SJSA1 (cell line): ENCODE data around the gene CDK17. TPM values are rescaled to one million over a fixed set of nuclear protein-coding genes. Genes with fewer than 3 reads are reported as not detected.
A peak's percentile ranks its signal among the peaks of the same experiment; 100 is the strongest.
"Not testable (repeated sequence)": the region's sequence is repeated elsewhere in the genome, so short reads cannot be mapped to it uniquely, and the experiment has no call there.

Source experiments
- DNase-seq, 2 experiments: peaks; one replicate each; pipeline ENCODE4 v3.0.0-alpha.2; 2015 to 2020; ENCODE audit warnings: low spot score in 2 of 2, low read depth in 1 of 2
- H3K27ac ChIP-seq: fragments of 250-450 bp; sonication (Bioruptor Pico); 2 replicates; pipeline ENCODE4 v1.5.1; 2020; ENCODE audit warnings: mild to moderate bottlenecking, moderate library complexity
- H3K27me3 ChIP-seq: fragments of 250-450 bp; sonication (Bioruptor Pico); replicated peaks from 2 replicates; pipeline ENCODE4 v1.5.1; 2020; ENCODE audit warnings: mild to moderate bottlenecking, moderate library complexity
- H3K36me3 ChIP-seq: fragments of 250-450 bp; sonication (Bioruptor Pico); 2 replicates; pipeline ENCODE4 v1.5.1; 2020; ENCODE audit warnings: mild to moderate bottlenecking
- H3K4me1 ChIP-seq: fragments of 250-450 bp; sonication (Bioruptor Pico); replicated peaks from 2 replicates; pipeline ENCODE4 v1.6.1; 2021; ENCODE audit warnings: mild to moderate bottlenecking
- H3K4me3 ChIP-seq: fragments of 250-450 bp; sonication (Bioruptor Pico); 2 replicates; pipeline ENCODE4 v1.5.1; 2020; ENCODE audit warnings: mild to moderate bottlenecking
- H3K9me3 ChIP-seq: fragments of 250-450 bp; sonication (Bioruptor Pico); replicated peaks from 2 replicates; pipeline ENCODE4 v1.5.1; 2020; ENCODE audit warnings: mild to moderate bottlenecking
- total RNA-seq: library from RNA; depleted of rRNA; stranded (reverse); fragments of >200 nt; shearing (Covaris generic); gene quantifications from 2 replicates; pipeline ENCODE4 v1.2.3, GENCODE V29; 2014

CDK17 gene
- total RNA-seq, 1 experiment from 2014 or later, result 38.4 TPM

GRCh38 chr12:96427269-96427729 lies 27.1 kb upstream of the CDK17 start:
- peaks cover 5% of the 10 kb centered on the region for H3K36me3 ChIP-seq
- peak overlapping the region; percentile 95 for H3K27ac ChIP-seq
- DNase-seq, result peak; percentile 95 to 96
- peaks cover 36% of the 10 kb centered on the region for H3K4me1 ChIP-seq
- peak overlapping the region; percentile 24 for H3K4me3 ChIP-seq
- H3K9me3 ChIP-seq, result no peaks in the 10 kb centered on the region
- H3K27me3 ChIP-seq, result no peaks in the 10 kb centered on the region

DNA sequence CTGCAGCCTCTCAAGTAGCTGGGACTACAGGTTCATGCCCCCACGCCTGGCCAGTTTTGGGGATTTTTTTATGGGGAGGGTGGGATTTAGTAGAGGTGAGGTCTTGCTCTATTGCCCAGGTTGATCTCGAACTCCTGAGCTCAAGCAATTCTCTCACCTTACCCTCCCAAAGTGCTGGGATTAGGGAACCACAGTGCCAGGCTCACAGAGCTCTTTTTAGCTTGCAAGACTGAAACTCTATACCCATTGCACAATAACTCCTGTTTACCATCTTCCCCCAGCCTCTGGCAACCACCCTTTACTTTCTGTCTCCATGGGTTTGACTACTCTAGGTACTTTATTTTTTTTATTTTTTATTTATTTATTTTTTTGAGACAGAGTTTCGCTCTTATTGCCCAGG lies 25.7 kb upstream of the CDK17 start:
- Histone ChIP-seq H3K27ac (peak overlapping the region; percentile 95), H3K27me3 (no peaks in the 10 kb centered on the region), H3K4me1 (peaks cover 36% of the 10 kb centered on the region), H3K9me3 (no peaks in the 10 kb centered on the region), H3K4me3 (no peak overlapping the region), H3K36me3 (peaks cover 5% of the 10 kb centered on the region)
- DNase-seq, result no peak

DNA sequence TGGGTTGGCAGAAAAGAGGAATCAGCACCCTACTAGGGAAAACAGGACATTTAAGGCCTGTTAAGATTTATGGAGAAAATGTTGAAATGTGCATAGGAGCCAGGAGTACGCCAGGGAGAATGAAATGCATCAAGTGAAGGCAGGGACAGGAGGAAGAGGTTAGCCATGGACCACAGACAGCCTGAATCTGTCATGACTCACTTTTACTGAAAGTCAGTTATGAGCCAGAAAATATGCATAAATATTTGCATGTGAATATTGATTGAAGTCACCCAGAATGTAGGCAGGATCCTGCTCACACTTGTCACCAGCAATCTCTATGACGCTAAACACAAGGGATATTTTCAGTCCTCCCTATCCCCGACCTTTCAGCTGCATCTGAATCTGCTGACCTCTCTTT lies 25.1 kb upstream of the CDK17 start:
- 0 out of 2 replicates have a peak overlapping the region, but pooled peaks have one; percentile 95 for H3K27ac ChIP-seq
- H3K36me3 ChIP-seq, result peaks cover 5% of the 10 kb centered on the region
- peaks cover 36% of the 10 kb centered on the region for H3K4me1 ChIP-seq
- no peaks in the 10 kb centered on the region for H3K27me3 ChIP-seq
- H3K4me3 ChIP-seq, result no peak overlapping the region
- no peaks in the 10 kb centered on the region for H3K9me3 ChIP-seq
- peak in 1 of 2 experiments; percentile 25 for DNase-seq

GRCh38 chr12:96424601-96425000 lies 24.4 kb upstream of the CDK17 start:
- no peaks in the 10 kb centered on the region for H3K27me3 ChIP-seq
- H3K27ac ChIP-seq, result no peak overlapping the region
- H3K4me1 ChIP-seq, result peaks cover 36% of the 10 kb centered on the region
- no peaks in the 10 kb centered on the region for H3K9me3 ChIP-seq
- H3K36me3 ChIP-seq, result peaks cover 5% of the 10 kb centered on the region
- H3K4me3 ChIP-seq, result no peak overlapping the region
- no peak for DNase-seq

GRCh38 chr12:96422192-96422591 lies 22.0 kb upstream of the CDK17 start:
- no peaks in the 10 kb centered on the region for H3K27me3 ChIP-seq
- no peak overlapping the region for H3K4me3 ChIP-seq

DNA sequence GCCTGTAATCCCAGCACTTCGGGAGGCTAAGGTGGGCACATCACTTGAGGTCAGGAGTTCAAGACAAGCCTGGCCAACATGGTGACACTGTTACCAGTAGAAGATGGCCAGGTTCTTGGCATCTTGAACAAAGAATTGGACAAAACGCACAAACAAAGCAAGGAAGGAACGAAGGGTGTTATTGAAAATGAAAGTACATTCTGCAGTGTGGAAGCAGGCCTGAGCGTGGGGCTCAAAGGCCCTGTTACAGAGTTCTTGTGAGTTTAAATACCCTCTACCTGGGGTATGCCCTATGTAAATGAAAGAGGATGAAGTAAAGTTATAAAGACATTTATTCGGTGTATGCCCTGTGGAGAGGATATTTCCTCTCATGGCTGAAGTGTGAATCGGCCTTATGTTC lies 20.8 kb upstream of the CDK17 start:
- H3K9me3 ChIP-seq, result no peaks in the 10 kb centered on the region
- H3K27me3 ChIP-seq, result no peaks in the 10 kb centered on the region
- no peak for DNase-seq
- H3K36me3 ChIP-seq, result peaks cover 5% of the 10 kb centered on the region
- H3K27ac ChIP-seq, result no peak overlapping the region
- no peak overlapping the region for H3K4me3 ChIP-seq
- H3K4me1 ChIP-seq, result peaks cover 14% of the 10 kb centered on the region

More at GRCh38 chr12:96422192-96422591, 22.0 kb upstream of the CDK17 start:
- H3K4me1 ChIP-seq, result peaks cover 26% of the 10 kb centered on the region
- peak in 1 of 2 experiments; percentile 11 for DNase-seq
- no peak overlapping the region for H3K27ac ChIP-seq
- peaks cover 5% of the 10 kb centered on the region for H3K36me3 ChIP-seq
- no peaks in the 10 kb centered on the region for H3K9me3 ChIP-seq

GRCh38 chr12:96420277-96420835 lies 20.1 kb upstream of the CDK17 start:
- H3K4me1 ChIP-seq, result peaks cover 7% of the 10 kb centered on the region
- H3K27ac ChIP-seq, result no peak overlapping the region

DNA sequence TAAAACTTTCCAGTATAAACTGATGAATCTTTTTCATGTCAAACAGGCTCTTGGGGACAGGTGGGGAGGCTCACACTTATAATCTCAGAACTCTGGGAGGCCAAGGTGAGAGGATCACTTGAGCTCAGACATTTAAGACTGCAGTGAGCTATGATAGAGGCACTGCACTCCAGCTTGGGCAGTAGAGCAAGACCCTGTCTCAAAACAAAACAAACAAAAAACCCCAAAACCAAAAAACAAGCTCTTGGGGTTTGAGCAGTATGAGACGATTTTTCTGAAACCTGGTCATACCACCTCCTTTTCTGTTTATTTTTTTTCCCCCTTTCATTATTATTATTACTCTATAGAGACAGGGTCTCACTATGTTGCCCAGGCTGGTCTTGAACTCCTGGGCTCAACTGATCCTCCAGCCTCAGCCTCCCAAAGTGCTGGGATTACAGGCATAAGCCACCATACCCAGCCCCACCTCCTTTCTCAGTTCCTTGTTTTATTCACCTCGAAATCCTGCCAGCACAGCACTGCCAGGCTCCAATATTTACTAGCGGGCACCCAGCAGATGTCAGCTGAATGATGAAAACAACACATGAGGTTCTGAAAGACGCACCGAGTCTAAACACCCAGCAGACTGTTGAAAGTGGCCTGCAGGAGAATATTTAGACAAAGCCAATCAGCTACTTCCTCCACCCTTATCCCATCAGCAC lies 19.5 kb upstream of the CDK17 start:
- DNase-seq, result no peak
- Histone ChIP-seq H3K4me1 (peaks cover 1% of the 10 kb centered on the region), H3K27ac (no peak overlapping the region), H3K4me3 (no peak overlapping the region), H3K36me3 (peaks cover 5% of the 10 kb centered on the region), H3K27me3 (no peaks in the 10 kb centered on the region), H3K9me3 (no peaks in the 10 kb centered on the region)

More at GRCh38 chr12:96420277-96420835, 20.1 kb upstream of the CDK17 start:
- Histone ChIP-seq H3K27me3 (no peaks in the 10 kb centered on the region), H3K9me3 (no peaks in the 10 kb centered on the region), H3K4me3 (no peak overlapping the region), H3K36me3 (peaks cover 5% of the 10 kb centered on the region)
- DNase-seq, result no peak

DNA sequence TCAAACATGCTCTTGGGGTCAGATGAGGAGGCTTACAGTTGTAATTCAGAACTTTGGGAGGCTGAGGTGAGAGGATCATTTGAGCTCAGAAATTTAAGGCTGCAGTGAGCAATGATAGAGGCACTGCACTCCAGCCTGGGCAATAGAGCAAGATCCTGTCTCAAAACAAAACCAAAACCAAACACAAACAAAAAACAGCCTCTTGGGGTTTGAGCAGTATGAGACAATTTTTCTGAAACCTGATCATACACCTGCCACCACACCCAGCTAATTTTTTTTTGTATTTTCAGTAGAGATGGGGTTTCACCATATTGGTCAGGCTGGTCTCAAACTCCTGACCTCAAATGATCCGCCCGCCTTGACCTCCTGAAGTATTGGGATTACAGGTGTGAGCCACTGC lies 17.4 kb upstream of the CDK17 start:
- H3K27ac ChIP-seq, H3K4me1 ChIP-seq, H3K9me3 ChIP-seq: not testable (repeated sequence)

GRCh38 chr12:96416033-96416799 lies 16.0 kb upstream of the CDK17 start:
- no peak overlapping the region for H3K4me3 ChIP-seq
- no peak for DNase-seq
- no peaks in the 10 kb centered on the region for H3K9me3 ChIP-seq
- H3K27me3 ChIP-seq, result no peaks in the 10 kb centered on the region
- H3K36me3 ChIP-seq, result no peaks in the 10 kb centered on the region
- H3K27ac ChIP-seq, result no peak overlapping the region
- no peaks in the 10 kb centered on the region for H3K4me1 ChIP-seq

More for the DNA sequence above, 17.4 kb upstream of the CDK17 start:
- H3K36me3 ChIP-seq, DNase-seq, H3K27me3 ChIP-seq, H3K4me3 ChIP-seq: not testable (repeated sequence)

DNA sequence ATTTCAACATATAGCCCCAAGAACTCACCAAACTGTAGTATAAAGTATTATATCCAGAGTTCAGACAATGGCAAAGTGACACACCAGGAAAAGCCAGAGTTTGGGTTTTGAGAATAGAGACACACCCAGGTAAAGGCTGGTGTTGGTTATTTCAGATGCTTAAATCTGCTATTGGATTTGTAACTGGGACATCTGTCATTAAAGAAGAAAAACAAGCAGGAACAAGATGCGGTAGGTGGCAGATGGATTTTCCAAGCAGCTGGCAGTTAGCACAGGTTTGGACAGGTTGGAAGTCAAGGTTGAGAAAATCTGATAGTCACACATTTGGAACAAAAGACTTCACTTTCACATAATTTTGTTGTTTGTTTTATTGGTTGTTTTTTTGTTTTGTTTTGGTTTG lies 14.4 kb upstream of the CDK17 start:
- H3K4me3 ChIP-seq, result no peak overlapping the region
- no peaks in the 10 kb centered on the region for H3K27me3 ChIP-seq
- H3K4me1 ChIP-seq, result no peaks in the 10 kb centered on the region
- no peak for DNase-seq
- H3K27ac ChIP-seq, result no peak overlapping the region
- H3K9me3 ChIP-seq, result no peaks in the 10 kb centered on the region
- H3K36me3 ChIP-seq, result no peaks in the 10 kb centered on the region

GRCh38 chr12:96412431-96412830 lies 12.2 kb upstream of the CDK17 start:
- no peaks in the 10 kb centered on the region for H3K27me3 ChIP-seq
- H3K27ac ChIP-seq, result no peak overlapping the region
- no peaks in the 10 kb centered on the region for H3K9me3 ChIP-seq
- H3K4me3 ChIP-seq, result no peak overlapping the region
- no peaks in the 10 kb centered on the region for H3K4me1 ChIP-seq
- no peaks in the 10 kb centered on the region for H3K36me3 ChIP-seq
- no peak for DNase-seq

GRCh38 chr12:96409731-96410130 lies 9.5 kb upstream of the CDK17 start:
- Histone ChIP-seq H3K27ac (no peak overlapping the region), H3K27me3 (no peaks in the 10 kb centered on the region), H3K4me3 (no peak overlapping the region), H3K9me3 (no peaks in the 10 kb centered on the region), H3K36me3 (no peaks in the 10 kb centered on the region), H3K4me1 (no peaks in the 10 kb centered on the region)
- DNase-seq, result no peak

GRCh38 chr12:96408993-96409392 lies 8.8 kb upstream of the CDK17 start:
- Histone ChIP-seq H3K27ac (no peak overlapping the region), H3K27me3 (no peaks in the 10 kb centered on the region), H3K4me1 (no peaks in the 10 kb centered on the region), H3K4me3 (no peak overlapping the region), H3K36me3 (no peaks in the 10 kb centered on the region), H3K9me3 (no peaks in the 10 kb centered on the region)
- no peak for DNase-seq
